Hepatocyte (in vitro differentiated cells): Measurements from ENCODE around the gene IGF2BP1.

Experiments used
- CTCF ChIP-seq: fragments of 200-600 bp; sonication (generic); IDR thresholded peaks from 2 replicates; pipeline ENCODE4 v1.5.1; 2016; ENCODE audit warnings: antibody characterized with exemption, mild to moderate bottlenecking; ENCODE audit not compliant: poor library complexity
- EZH2 ChIP-seq: fragments of 200-600 bp; sonication (generic); IDR thresholded peaks from 2 replicates; pipeline ENCODE4 v1.6.1; 2016; ENCODE audit warnings: antibody characterized with exemption, mild to moderate bottlenecking, borderline replicate concordance

- TF ChIP-seq CTCF (no peak), EZH2 (no peak)
Measured at GRCh38 chr17:49046912-49047311, 49.7 kb downstream of the IGF2BP1 start.
